Upper lobe of left lung (tissue), 4 donors: Measurements from ENCODE around the gene MMP21.

ENCODE experiments used
- CTCF ChIP-seq, 6 experiments: fragments of 450-650 bp in 4 of 6; fragments of 200-600 bp in 2 of 6; sonication (generic) in 2 of 6; IDR thresholded peaks; one replicate each; pipeline ENCODE4 v1.5.1; 2016 to 2019; ENCODE audit warnings: antibody characterized with exemption in 6 of 6
- POLR2AphosphoS5 ChIP-seq, 2 donors: sonication (generic); formaldehyde crosslinking; IDR thresholded peaks; one replicate each; pipeline ENCODE4 v1.5.1; 2017; ENCODE audit warnings: antibody characterized with exemption in 2 of 2

- TF ChIP-seq CTCF (IDR thresholded peaks at IDR 0.05) (no peak), POLR2AphosphoS5 (IDR thresholded peaks at IDR 0.05) (no peak)
Observed at GRCh38 chr10:125770844-125771243, 4.8 kb downstream of the MMP21 start.
